Esophagus (tissue), 2 donors: Measurements from ENCODE around the gene IL1RAP. TPM values are rescaled to one million over a fixed set of nuclear protein-coding genes. Genes with fewer than 3 reads are reported as not detected.

Experiments used
- H3K27ac ChIP-seq, 2 donors: one replicate each; pipeline ENCODE4 v1.5.1; 2013; ENCODE audit warnings: low read depth in 2 of 2, mild to moderate bottlenecking in 2 of 2, inconsistent platforms in 1 of 2, low read length in 1 of 2, moderate library complexity in 1 of 2
- H3K27me3 ChIP-seq, 2 donors: one replicate each; pipeline ENCODE4 v1.6.1; 2013; ENCODE audit warnings: low read length in 2 of 2, control low read depth in 1 of 2, mild to moderate bottlenecking in 1 of 2; ENCODE audit not compliant: insufficient read depth in 2 of 2, control insufficient read depth in 1 of 2
- H3K36me3 ChIP-seq, 2 donors: one replicate each; pipeline ENCODE4 v1.6.1; 2013; ENCODE audit warnings: low read length in 1 of 2; ENCODE audit not compliant: control insufficient read depth in 2 of 2, insufficient read depth in 2 of 2
- H3K4me1 ChIP-seq, 2 donors: one replicate each; pipeline ENCODE4 v1.6.1; 2013; ENCODE audit warnings: low read length in 1 of 2; ENCODE audit not compliant: control insufficient read depth in 2 of 2, insufficient read depth in 2 of 2
- H3K4me3 ChIP-seq, 2 donors: one replicate each; pipeline ENCODE4 v1.5.1; 2013; ENCODE audit warnings: low read length in 2 of 2, mild to moderate bottlenecking in 2 of 2, low read depth in 1 of 2, moderate library complexity in 1 of 2
- H3K9me3 ChIP-seq, 2 donors: one replicate each; pipeline ENCODE4 v1.6.1; 2013; ENCODE audit warnings: mild to moderate bottlenecking in 2 of 2, low read depth in 1 of 2, low read length in 1 of 2, moderate library complexity in 1 of 2; ENCODE audit not compliant: control insufficient read depth in 2 of 2, insufficient read depth in 1 of 2
- WGBS, 2 donors: extraction: QIAGEN DNeasy Blood & Tissue Kit; methylation state at CpG; one replicate each; pipeline ENCODE4 v1.1.7; 2013; 5-methylcytosine and 5-hydroxymethylcytosine counted together
- polyA plus RNA-seq, 2 donors: library from polyadenylated mRNA; stranded (reverse); fragments of 200-250 nt; gene quantifications; one replicate each; pipeline ENCODE4 v1.2.3, GENCODE V29; 2013
- donor health status: healthy with polysubstance abuse.
- donor health status: Bipolar disorder and iron deficiency.

IL1RAP gene
- polyA plus RNA-seq, 2 donors: 5.9 to 14.5 TPM

DNA sequence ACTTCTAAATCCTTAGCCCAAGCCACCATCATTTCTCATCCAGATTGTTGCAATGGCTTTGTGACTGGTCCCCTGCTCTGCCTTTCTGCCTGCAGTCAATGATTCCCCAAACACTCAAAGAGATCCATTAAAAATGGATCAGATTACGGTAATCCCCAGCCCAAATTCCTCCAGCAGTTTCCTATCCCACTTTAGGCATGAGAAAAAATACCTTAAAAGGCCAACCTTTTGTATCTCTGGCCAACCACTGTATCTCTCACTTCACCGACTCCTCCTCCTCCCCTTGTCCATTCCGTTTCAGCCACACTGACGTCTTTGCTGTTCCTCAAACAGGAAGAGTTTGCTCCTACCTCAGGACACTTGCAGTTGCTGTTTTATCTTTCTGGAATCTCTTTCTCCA is 20.9 kb upstream of the IL1RAP start:
- no peaks in the 10 kb centered on the region for H3K36me3 ChIP-seq
- H3K4me3 ChIP-seq: no peak overlapping the region
- peaks cover 0 to 2% of the 10 kb centered on the region in 2 donors for H3K27me3 ChIP-seq
- H3K4me1 ChIP-seq: no peaks in the 10 kb centered on the region
- H3K27ac ChIP-seq: no peak overlapping the region
- 83 to 84% methylated on average over 4 of the region's 4 CpGs for WGBS, 2 donors
- no peaks in the 10 kb centered on the region for H3K9me3 ChIP-seq

DNA sequence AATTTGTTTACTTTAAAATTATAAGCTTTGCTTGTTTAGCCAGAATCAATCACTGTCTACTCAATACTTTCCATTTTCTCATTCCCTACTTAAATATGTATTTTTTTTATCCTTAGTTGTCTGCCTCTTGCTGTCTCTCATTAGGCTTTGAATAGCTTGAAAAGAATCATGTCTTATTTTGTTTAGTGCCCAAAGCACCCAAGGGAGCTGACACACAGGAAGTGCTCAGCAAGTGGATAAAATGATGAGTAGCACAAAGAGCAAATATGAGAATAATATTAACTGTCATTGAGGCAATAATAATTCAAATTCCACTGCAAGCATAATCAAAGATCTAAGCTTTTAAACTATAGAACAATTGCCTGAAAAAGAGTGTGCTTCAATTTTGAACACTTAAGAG is 19.0 kb upstream of the IL1RAP start:
- H3K9me3 ChIP-seq: no peaks in the 10 kb centered on the region
- no peaks in the 10 kb centered on the region for H3K36me3 ChIP-seq
- H3K4me3 ChIP-seq: no peak overlapping the region
- no peak overlapping the region for H3K27ac ChIP-seq
- no peaks in the 10 kb centered on the region for H3K27me3 ChIP-seq
- H3K4me1 ChIP-seq: no peaks in the 10 kb centered on the region

DNA sequence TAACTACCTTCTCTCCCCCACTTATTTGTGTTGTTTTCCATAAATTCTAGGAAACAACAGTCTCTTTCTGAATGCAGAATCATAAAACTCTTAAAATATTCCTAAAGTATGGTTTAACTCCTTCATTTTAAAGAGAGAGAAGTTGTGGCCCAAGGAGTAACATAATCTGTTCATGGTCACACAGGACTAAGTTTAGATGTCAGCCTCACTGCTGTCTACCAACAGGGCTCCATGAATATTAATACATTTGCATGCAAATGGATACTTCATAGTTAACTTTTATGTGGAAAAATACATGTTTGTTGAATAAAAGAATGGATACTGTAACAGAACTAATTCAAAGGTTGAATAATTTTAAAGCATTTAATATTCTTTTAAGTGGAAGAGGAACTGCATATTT is 18.5 kb upstream of the IL1RAP start:
- Histone ChIP-seq H3K27me3 (no peaks in the 10 kb centered on the region), H3K4me3 (no peak overlapping the region), H3K9me3 (no peaks in the 10 kb centered on the region), H3K4me1 (no peaks in the 10 kb centered on the region), H3K27ac (no peak overlapping the region), H3K36me3 (no peaks in the 10 kb centered on the region)

DNA sequence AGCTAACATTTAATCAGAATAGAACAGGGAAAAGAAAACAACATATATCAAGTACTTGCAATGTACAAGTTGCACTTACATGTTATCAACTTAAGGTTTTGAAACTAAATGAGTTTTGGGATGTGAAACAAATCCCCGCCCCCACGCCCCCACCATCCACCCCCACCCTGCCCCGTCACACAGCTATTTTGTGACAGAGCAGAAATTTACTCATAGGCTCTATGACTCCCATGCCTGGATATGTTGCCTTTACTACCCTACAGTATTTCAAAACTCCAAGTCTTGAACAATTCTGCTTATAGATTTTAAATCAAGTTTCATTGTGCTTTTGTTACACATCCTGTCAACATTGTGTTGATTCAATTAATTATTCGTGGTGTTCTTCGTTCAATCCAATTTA is 18.1 kb upstream of the IL1RAP start:
- H3K9me3 ChIP-seq: no peaks in the 10 kb centered on the region
- H3K4me3 ChIP-seq: no peak overlapping the region
- no peak overlapping the region for H3K27ac ChIP-seq
- no peaks in the 10 kb centered on the region for H3K27me3 ChIP-seq
- H3K4me1 ChIP-seq: no peaks in the 10 kb centered on the region
- H3K36me3 ChIP-seq: no peaks in the 10 kb centered on the region
- 80 to 81% methylated on average over 5 of the region's 5 CpGs for WGBS, 2 donors

DNA sequence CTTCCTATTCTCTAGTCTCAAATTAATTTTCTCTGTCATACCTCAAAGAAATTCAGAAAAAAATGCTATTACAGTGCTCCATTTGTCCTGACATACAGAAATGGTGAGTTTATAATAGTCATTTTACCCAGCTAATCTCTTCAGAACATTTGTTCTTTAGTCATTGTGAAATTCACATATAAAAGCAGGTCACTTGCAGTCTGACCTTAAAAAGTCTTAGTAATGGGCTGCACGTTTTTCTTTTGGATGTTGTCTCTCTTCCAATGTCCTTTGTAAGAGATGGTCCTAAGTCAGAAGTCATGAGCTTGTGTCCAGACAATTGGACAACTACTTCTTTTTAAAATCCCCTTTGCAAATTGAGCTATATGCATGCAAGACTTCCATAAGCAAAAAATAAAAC is 17.0 kb upstream of the IL1RAP start:
- WGBS, 2 donors: 16 to 18% methylated on average over 1 of the region's 1 CpG

DNA sequence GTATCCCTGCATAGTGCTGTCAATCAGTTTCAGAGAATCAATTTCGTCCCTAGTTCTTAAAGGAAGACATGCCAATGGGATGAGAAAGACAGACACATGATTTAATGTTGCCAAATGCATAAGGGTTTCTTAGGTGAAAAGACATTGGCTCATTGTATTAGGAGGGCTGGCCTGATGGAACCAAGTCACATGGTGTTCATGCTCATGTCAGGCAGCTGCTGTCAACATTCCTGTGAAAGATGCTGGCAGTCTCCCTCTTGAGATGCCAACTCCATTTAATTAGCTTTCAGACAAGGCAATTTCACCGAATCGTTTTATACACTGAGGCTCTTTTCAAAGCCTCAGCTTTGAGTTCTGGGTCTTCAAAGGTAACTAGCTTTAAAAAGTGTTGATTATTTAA is 16.1 kb upstream of the IL1RAP start:
- H3K27me3 ChIP-seq: no peaks in the 10 kb centered on the region
- H3K36me3 ChIP-seq: no peaks in the 10 kb centered on the region
- 84 to 85% methylated on average over 3 of the region's 3 CpGs for WGBS, 2 donors
- no peaks in the 10 kb centered on the region for H3K9me3 ChIP-seq
- H3K4me1 ChIP-seq: no peaks in the 10 kb centered on the region
- H3K27ac ChIP-seq: no peak overlapping the region
- H3K4me3 ChIP-seq: no peak overlapping the region

More for the DNA sequence above, 17.0 kb upstream of the IL1RAP start:
- Histone ChIP-seq H3K4me3 (no peak overlapping the region), H3K27ac (no peak overlapping the region), H3K4me1 (no peaks in the 10 kb centered on the region), H3K36me3 (no peaks in the 10 kb centered on the region), H3K27me3 (no peaks in the 10 kb centered on the region), H3K9me3 (no peaks in the 10 kb centered on the region)

DNA sequence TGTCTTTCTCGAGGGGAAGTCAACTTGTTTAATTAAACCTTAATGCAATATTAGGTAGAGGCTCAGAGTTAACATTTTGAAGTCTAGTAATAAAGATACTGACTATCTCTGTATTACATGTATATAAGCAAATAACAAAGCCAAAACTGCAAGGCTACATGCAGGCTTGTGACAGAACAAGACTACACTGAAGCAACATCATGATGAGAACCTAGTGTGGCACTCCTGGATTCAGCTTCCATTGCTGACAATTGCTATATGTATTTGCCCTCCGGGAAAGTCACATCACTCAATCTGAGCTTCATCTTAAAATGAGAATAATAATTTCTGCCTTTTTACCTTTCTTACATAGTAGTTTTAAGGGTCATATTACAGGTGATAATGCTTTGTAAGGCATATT is 15.6 kb upstream of the IL1RAP start:
- Histone ChIP-seq H3K9me3 (no peaks in the 10 kb centered on the region), H3K27ac (no peak overlapping the region), H3K27me3 (no peaks in the 10 kb centered on the region), H3K4me3 (no peak overlapping the region), H3K36me3 (no peaks in the 10 kb centered on the region), H3K4me1 (no peaks in the 10 kb centered on the region)
- 84 to 88% methylated on average over 2 of the region's 2 CpGs for WGBS, 2 donors

DNA sequence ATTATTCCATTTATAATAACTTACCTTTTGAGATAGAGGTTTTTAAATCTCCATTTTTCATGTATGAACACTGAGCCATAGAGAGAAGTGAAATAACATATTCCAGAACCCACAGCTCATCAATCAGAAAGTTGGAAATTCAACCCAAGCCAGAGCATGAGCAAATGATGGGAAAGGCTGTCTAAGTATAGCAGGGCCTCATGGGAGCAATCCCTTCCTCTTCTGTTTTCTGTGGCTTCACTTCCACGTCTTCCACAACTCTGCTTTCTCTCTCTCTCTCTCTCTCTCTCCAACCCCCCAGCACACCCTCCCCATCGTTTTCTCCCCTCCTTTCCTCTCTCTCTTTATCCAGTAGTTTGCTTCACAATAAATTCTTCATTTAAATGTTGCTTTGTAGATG is 14.8 kb upstream of the IL1RAP start:
- no peaks in the 10 kb centered on the region for H3K36me3 ChIP-seq
- WGBS, 2 donors: 45 to 50% methylated on average over 2 of the region's 2 CpGs
- H3K4me3 ChIP-seq: no peak overlapping the region
- no peak overlapping the region for H3K27ac ChIP-seq
- no peaks in the 10 kb centered on the region for H3K27me3 ChIP-seq
- H3K9me3 ChIP-seq: no peaks in the 10 kb centered on the region
- no peaks in the 10 kb centered on the region for H3K4me1 ChIP-seq

DNA sequence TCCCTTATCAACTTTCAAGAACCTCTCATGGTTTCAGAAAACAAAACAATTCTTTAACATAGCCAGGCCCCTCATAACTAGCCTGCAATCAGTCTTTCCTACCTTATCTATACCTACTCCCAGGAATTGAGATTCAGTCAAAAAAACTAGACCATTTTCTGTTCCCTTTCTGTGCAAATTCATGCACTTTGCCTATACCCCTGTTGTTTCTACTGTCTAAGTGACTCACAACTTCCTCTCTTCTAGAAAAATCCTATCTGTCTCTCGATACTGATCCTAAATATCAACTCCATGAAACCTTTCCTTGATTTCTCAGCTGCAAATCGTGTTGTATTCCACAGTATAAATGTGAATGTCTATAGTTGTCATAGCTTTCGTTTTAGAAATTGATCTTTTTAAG is 10.9 kb upstream of the IL1RAP start:
- no peaks in the 10 kb centered on the region for H3K4me1 ChIP-seq
- H3K27ac ChIP-seq: no peak overlapping the region
- H3K4me3 ChIP-seq: no peak overlapping the region
- no peaks in the 10 kb centered on the region for H3K9me3 ChIP-seq
- no peaks in the 10 kb centered on the region for H3K36me3 ChIP-seq
- H3K27me3 ChIP-seq: no peaks in the 10 kb centered on the region
- 75 to 84% methylated on average over 3 of the region's 3 CpGs for WGBS, 2 donors

DNA sequence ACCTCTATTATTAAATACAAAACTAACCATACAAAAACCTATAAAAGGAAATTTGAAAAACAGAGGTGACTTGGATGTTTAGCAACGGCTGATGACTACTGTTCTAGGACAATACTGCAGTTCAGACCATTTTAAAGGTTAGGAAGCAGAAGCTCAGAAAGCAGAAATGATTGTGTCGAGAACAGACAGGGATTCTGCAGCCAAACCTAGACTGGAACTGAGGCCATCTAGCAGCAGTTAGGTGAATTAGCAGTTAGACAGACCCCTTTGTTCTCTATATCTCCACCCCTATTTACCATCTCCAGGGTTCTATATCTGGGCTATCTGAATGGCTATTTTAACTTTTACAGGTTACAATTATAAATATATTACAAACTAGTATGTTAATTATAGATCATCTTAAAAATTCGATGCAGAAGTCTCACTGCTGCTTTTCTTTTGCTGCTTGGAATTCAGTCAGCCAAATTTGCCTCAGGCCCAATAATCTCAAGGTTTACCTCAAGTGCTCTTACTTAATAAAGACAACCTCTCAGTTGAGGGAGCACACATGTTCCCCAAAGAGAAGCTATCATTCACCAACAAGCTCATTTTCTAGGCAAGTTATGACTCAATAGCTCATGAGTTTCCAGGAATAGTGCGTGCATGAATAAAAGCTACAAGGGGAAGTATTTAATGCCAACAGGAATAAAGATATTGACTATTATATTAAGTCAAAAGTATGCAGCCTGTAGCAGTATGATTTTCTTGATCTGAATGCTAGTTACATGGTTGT is 9.3 kb upstream of the IL1RAP start:
- no peaks in the 10 kb centered on the region for H3K4me1 ChIP-seq
- no peak overlapping the region for H3K4me3 ChIP-seq
- H3K27ac ChIP-seq: no peak overlapping the region
- no peaks in the 10 kb centered on the region for H3K9me3 ChIP-seq
- WGBS, 2 donors: 34 to 44% methylated on average over 4 of the region's 4 CpGs
- H3K27me3 ChIP-seq: no peaks in the 10 kb centered on the region
- H3K36me3 ChIP-seq: no peaks in the 10 kb centered on the region
